ENCODE data around the gene KRTAP10-12. TPM values are rescaled to one million over a fixed set of nuclear protein-coding genes. Genes with fewer than 3 reads are reported as not detected.
"Not testable (repeated sequence)": the region's sequence is repeated elsewhere in the genome, so short reads cannot be mapped to it uniquely, and the experiment has no call there.

The KRTAP10-12 gene, protein sequence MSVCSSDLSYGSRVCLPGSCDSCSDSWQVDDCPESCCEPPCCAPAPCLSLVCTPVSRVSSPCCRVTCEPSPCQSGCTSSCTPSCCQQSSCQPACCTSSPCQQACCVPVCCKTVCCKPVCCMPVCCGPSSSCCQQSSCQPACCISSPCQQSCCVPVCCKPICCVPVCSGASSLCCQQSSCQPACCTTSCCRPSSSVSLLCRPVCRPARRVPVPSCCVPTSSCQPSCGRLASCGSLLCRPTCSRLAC
- not detected in 2 replicates for polyA plus RNA-seq (2012; rRNA removed)
- not detected in 2 replicates for polyA plus RNA-seq (2012; cell fraction: cytosol; rRNA removed)
- not detected in 2 replicates for polyA plus RNA-seq (2012; cell fraction: nucleus; rRNA removed)

- POLR2A ChIA-PET; H3K79me2 ChIP-seq (ENCODE audit: insufficient read depth); H3K36me3 ChIP-seq (replicated peaks in 1 of 2; ENCODE audit: control insufficient read depth in 1 of 2, insufficient read depth in 2 of 2, low read length in 1 of 2); H3F3A ChIP-seq (replicated peaks; ENCODE audit: insufficient read depth); H4K20me1 ChIP-seq (ENCODE audit: insufficient read depth); DNase-seq; H3K4me3 ChIP-seq (ENCODE audit: low read depth in 2 of 2, low read length in 1 of 2); H2AFZ ChIP-seq (ENCODE audit: low read depth); H3K4me2 ChIP-seq; H3K27ac ChIP-seq (ENCODE audit: low read depth in 2 of 2, low read length in 1 of 2); H3K9ac ChIP-seq; H3K9me2 ChIP-seq; H3K4me1 ChIP-seq (ENCODE audit: control insufficient read depth in 1 of 2, insufficient read depth in 2 of 2, low read depth in 1 of 2, low read length in 1 of 2): not testable (repeated sequence)
- CTCF ChIA-PET: interaction anchor here (0.9 to 1.9 kb wide), 2 partner anchors 96 to 186 kb away, joined by 3 to 5 read pairs; no protein-coding TSS in a partner anchor
- H3K27me3 ChIP-seq (ENCODE audit: insufficient read depth): peaks cover 63% of the 10 kb centered on the region
- 5% methylated on average over 13 of the region's 21 CpGs for WGBS (ENCODE audit: low lambda C conversion rate)
- 0 out of 2 replicates have a peak, but pooled peaks cover 15% of the 10 kb centered on the region for H3K9me3 ChIP-seq
These were observed at the start of gene KRTAP10-12 for GRCh38 chr21:44697172-44697810. Gene KRTAP10-12 (plus strand): TSS chr21:44697172. CDS start chr21:44697202, 30 bp downstream.

- POLR2A ChIA-PET: no interaction called here
- H3K4me1 ChIP-seq (ENCODE audit: control insufficient read depth in 1 of 2, insufficient read depth in 2 of 2, low read depth in 1 of 2, low read length in 1 of 2): no peaks in the 10 kb centered on the region
- H2AFZ ChIP-seq (ENCODE audit: low read depth): no peak overlapping the region
These were observed 49.8 kb upstream of the KRTAP10-12 start for GRCh38 chr21:44647222-44647552.

DNA sequence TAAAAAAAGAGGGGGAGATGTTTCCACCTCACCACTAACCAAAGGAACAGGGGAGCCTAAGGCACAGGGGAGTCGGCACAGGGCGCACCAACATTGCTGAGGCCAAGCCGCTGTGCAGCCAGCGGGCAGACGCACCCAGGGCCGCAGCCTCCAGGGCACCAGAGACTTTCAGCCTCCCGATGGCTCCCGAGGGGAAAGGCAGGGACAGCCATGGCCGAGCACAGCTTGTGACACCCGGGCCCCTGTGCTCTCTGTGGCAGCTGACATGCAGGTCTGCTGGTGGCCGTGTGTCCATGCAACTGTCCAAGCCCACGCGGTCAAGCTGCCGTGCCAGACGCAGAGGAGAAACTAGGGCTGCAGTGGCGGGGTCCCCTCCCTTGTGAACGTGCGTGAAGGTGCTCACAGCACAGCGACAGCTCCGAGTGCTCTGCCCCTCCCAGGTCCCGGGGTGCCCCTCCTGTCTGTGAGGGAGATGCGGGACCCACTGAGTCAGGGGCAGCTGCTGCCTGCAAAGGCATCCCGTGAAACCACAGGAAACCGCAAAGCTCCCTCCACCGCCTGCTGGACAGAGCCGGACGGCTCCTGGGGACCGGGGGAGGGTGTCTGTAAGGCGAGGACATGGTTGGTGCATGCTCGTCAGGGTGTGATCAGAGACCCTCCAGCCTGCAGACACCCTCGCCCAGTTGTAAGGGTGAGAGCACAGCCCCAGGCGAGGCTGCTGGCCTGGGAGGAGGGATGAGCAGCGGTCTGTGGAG is 48.2 kb upstream of the KRTAP10-12 start:
- ChIA-PET POLR2A (interaction anchor here (0.6 kb wide), 1 partner anchor 50 kb away, joined by 3 read pairs; no protein-coding TSS in a partner anchor), CTCF (interaction anchor here (1.9 kb wide), 1 partner anchor 11 kb away, joined by 4 read pairs; the partner anchor contains the start of gene KRTAP10-10)
- 14% methylated on average over 24 of the region's 33 CpGs for WGBS (ENCODE audit: low lambda C conversion rate)
- no peaks in the 10 kb centered on the region for H4K20me1 ChIP-seq (ENCODE audit: insufficient read depth)
- H3K79me2 ChIP-seq (ENCODE audit: insufficient read depth): no peaks in the 10 kb centered on the region
- no peak overlapping the region for H3K4me3 ChIP-seq (ENCODE audit: low read depth in 2 of 2, low read length in 1 of 2)
- TF ChIP-seq JUND (IDR thresholded peaks at IDR 0.05): no peak
- TF ChIP-seq RCOR1 (IDR thresholded peaks at IDR 0.05; ENCODE audit: low read length): no peak
- no peak for TF ChIP-seq ZBTB33 (IDR thresholded peaks at IDR 0.05; ENCODE audit: borderline replicate concordance, low read depth)
- TF ChIP-seq CHD2 (IDR thresholded peaks at IDR 0.05; ENCODE audit: low read length, partially characterized antibody): no peak
- TF ChIP-seq RFX5 (IDR thresholded peaks at IDR 0.05; ENCODE audit: low read length): no peak
- no peak for TF ChIP-seq POLR2AphosphoS5 (IDR thresholded peaks at IDR 0.05; ENCODE audit: low read depth, low read length)
- no peak for TF ChIP-seq GATA2 (CRISPR knock-in tag; IDR thresholded peaks at IDR 0.05)
- TF ChIP-seq MXI1 (IDR thresholded peaks at IDR 0.05; ENCODE audit: low read depth, low read length): no peak
- TF ChIP-seq EP300 (IDR thresholded peaks at IDR 0.05; ENCODE audit: borderline replicate concordance in 1 of 2, low read depth in 1 of 2, low read length in 1 of 2): no peak
- TF ChIP-seq, protein P1, sequence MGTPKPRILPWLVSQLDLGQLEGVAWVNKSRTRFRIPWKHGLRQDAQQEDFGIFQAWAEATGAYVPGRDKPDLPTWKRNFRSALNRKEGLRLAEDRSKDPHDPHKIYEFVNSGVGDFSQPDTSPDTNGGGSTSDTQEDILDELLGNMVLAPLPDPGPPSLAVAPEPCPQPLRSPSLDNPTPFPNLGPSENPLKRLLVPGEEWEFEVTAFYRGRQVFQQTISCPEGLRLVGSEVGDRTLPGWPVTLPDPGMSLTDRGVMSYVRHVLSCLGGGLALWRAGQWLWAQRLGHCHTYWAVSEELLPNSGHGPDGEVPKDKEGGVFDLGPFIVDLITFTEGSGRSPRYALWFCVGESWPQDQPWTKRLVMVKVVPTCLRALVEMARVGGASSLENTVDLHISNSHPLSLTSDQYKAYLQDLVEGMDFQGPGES (IDR thresholded peaks at IDR 0.05; ENCODE audit: low read depth, low read length): no peak
- H3K4me1 ChIP-seq (ENCODE audit: control insufficient read depth in 1 of 2, insufficient read depth in 2 of 2, low read depth in 1 of 2, low read length in 1 of 2): no peaks in the 10 kb centered on the region
- no peaks in the 10 kb centered on the region for H3K36me3 ChIP-seq (replicated peaks in 1 of 2; ENCODE audit: control insufficient read depth in 1 of 2, insufficient read depth in 2 of 2, low read length in 1 of 2)
- 0 out of 2 replicates have a peak, but pooled peaks cover 5% of the 10 kb centered on the region for H3K9me3 ChIP-seq
- H2AFZ ChIP-seq (ENCODE audit: low read depth): no peak overlapping the region
- H3K9ac ChIP-seq: no peak overlapping the region
- no peak overlapping the region for H3K4me2 ChIP-seq
- H3K9me2 ChIP-seq: no peaks in the 10 kb centered on the region
- DNase-seq: no peak
- no peaks in the 10 kb centered on the region for H3F3A ChIP-seq (replicated peaks; ENCODE audit: insufficient read depth)
- peaks cover 53% of the 10 kb centered on the region for H3K27me3 ChIP-seq (ENCODE audit: insufficient read depth)
- no peak overlapping the region for H3K27ac ChIP-seq (ENCODE audit: low read depth in 2 of 2, low read length in 1 of 2)

More at GRCh38 chr21:44647222-44647552, 49.8 kb upstream of the KRTAP10-12 start:
- 0 out of 2 replicates have a peak, but pooled peaks cover 5% of the 10 kb centered on the region for H3K9me3 ChIP-seq
- no peak overlapping the region for H3K4me2 ChIP-seq
- TF ChIP-seq FOSL2 (IDR thresholded peaks at IDR 0.05; ENCODE audit: borderline replicate concordance, low read depth): no peak
- TF ChIP-seq, protein P2, sequence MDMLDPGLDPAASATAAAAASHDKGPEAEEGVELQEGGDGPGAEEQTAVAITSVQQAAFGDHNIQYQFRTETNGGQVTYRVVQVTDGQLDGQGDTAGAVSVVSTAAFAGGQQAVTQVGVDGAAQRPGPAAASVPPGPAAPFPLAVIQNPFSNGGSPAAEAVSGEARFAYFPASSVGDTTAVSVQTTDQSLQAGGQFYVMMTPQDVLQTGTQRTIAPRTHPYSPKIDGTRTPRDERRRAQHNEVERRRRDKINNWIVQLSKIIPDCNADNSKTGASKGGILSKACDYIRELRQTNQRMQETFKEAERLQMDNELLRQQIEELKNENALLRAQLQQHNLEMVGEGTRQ (IDR thresholded peaks at IDR 0.05; ENCODE audit: borderline replicate concordance, low read depth, low read length): no peak
- TF ChIP-seq YY1 (IDR thresholded peaks at IDR 0.05; ENCODE audit: low read depth): no peak
- TF ChIP-seq TCF12 (IDR thresholded peaks at IDR 0.05): no peak
- TF ChIP-seq JUND (IDR thresholded peaks at IDR 0.05): no peak
- no peaks in the 10 kb centered on the region for H3F3A ChIP-seq (replicated peaks; ENCODE audit: insufficient read depth)
- DNase-seq: no peak
- no peak overlapping the region for H3K4me3 ChIP-seq (ENCODE audit: low read depth in 2 of 2, low read length in 1 of 2)
- CTCF ChIA-PET: no interaction called here
- no peaks in the 10 kb centered on the region for H3K79me2 ChIP-seq (ENCODE audit: insufficient read depth)
- H3K9me2 ChIP-seq: no peaks in the 10 kb centered on the region
- no peaks in the 10 kb centered on the region for H4K20me1 ChIP-seq (ENCODE audit: insufficient read depth)
- no peak overlapping the region for H3K27ac ChIP-seq (ENCODE audit: low read depth in 2 of 2, low read length in 1 of 2)
- 14% methylated on average over 6 of the region's 8 CpGs for WGBS (ENCODE audit: low lambda C conversion rate)
- peaks cover 38% of the 10 kb centered on the region for H3K27me3 ChIP-seq (ENCODE audit: insufficient read depth)
- H3K9ac ChIP-seq: no peak overlapping the region
- H3K36me3 ChIP-seq (replicated peaks in 1 of 2; ENCODE audit: control insufficient read depth in 1 of 2, insufficient read depth in 2 of 2, low read length in 1 of 2): no peaks in the 10 kb centered on the region

Data from SK-N-SH (cell line).